GM23338 (cell line): ENCODE data around the gene PDSS2. TPM values are rescaled to one million over a fixed set of nuclear protein-coding genes. Genes with fewer than 3 reads are reported as not detected.

Source experiments
- ATAC-seq: fragments of 200-7000 bp; cut with Tn5 transposase; 3 replicates; pipeline ENCODE4 v1.9.1; 2020
- DNase-seq: peaks from one replicate; pipeline ENCODE4 v3.0.0-alpha.2; 2015; ENCODE audit warnings: low spot score
- H2AFZ ChIP-seq: fragments of 200-600 bp; sonication (generic); 2 replicates; pipeline ENCODE4 v1.8.0; 2016; ENCODE audit warnings: antibody characterized with exemption, mild to moderate bottlenecking, moderate library complexity
- H3F3A ChIP-seq: fragments of 200-600 bp; sonication (generic); replicated peaks from 2 replicates; pipeline ENCODE4 v1.8.0; 2017; ENCODE audit warnings: antibody characterized with exemption, mixed run types, low read depth
- H3K27ac ChIP-seq: fragments of 200-600 bp; sonication (generic); 2 replicates; pipeline ENCODE4 v1.6.1; 2016; ENCODE audit warnings: low read depth
- H3K27me3 ChIP-seq: fragments of 200-600 bp; sonication (generic); 2 replicates; pipeline ENCODE4 v1.8.0; 2016; ENCODE audit warnings: mild to moderate bottlenecking, mixed run types, moderate library complexity; ENCODE audit not compliant: insufficient read depth
- H3K36me3 ChIP-seq: fragments of 200-600 bp; sonication (generic); 2 replicates; pipeline ENCODE4 v1.8.0; 2016; ENCODE audit warnings: mild to moderate bottlenecking; ENCODE audit not compliant: insufficient read depth
- H3K4me1 ChIP-seq: fragments of 200-600 bp; sonication (generic); 2 replicates; pipeline ENCODE4 v1.8.0; 2016; ENCODE audit warnings: mild to moderate bottlenecking, moderate library complexity; ENCODE audit not compliant: insufficient read depth
- H3K4me2 ChIP-seq: fragments of 200-600 bp; sonication (generic); 2 replicates; pipeline ENCODE4 v1.7.1; 2017; ENCODE audit warnings: mixed run types
- H3K4me3 ChIP-seq: fragments of 200-600 bp; sonication (generic); 2 replicates; pipeline ENCODE4 v1.6.1; 2016; ENCODE audit warnings: mixed run types
- H3K79me2 ChIP-seq: fragments of 200-600 bp; sonication (generic); replicated peaks from 2 replicates; pipeline ENCODE4 v1.8.0; 2017; ENCODE audit warnings: mild to moderate bottlenecking; ENCODE audit not compliant: insufficient read depth
- H3K9me2 ChIP-seq: fragments of 200-600 bp; sonication (generic); 2 replicates; pipeline ENCODE4 v1.8.0; 2017; ENCODE audit not compliant: insufficient read depth
- H4K20me1 ChIP-seq: fragments of 200-600 bp; sonication (generic); replicated peaks from 2 replicates; pipeline ENCODE4 v1.8.0; 2017; ENCODE audit warnings: mild to moderate bottlenecking; ENCODE audit not compliant: insufficient read depth
- H3K27ac Mint-ChIP-seq: 2 replicates; pipeline ENCODE4 v1.8.0; 2020; ENCODE audit warnings: inconsistent platforms, mild to moderate bottlenecking, moderate library complexity, mixed read lengths
- H3K27me3 Mint-ChIP-seq: 3 replicates; pipeline ENCODE4 v1.8.0; 2022; ENCODE audit warnings: low read depth, mild to moderate bottlenecking, moderate library complexity, mixed read lengths, inconsistent platforms; ENCODE audit not compliant: insufficient read depth, poor library complexity
- H3K36me3 Mint-ChIP-seq: 3 replicates; pipeline ENCODE4 v1.8.0; 2021; ENCODE audit warnings: low read depth, mild to moderate bottlenecking, inconsistent platforms, moderate library complexity, mixed read lengths
- H3K4me1 Mint-ChIP-seq: 3 replicates; pipeline ENCODE4 v1.8.0; 2020; ENCODE audit warnings: mild to moderate bottlenecking, inconsistent platforms, mixed read lengths
- H3K4me3 Mint-ChIP-seq: 3 replicates; pipeline ENCODE4 v1.8.0; 2021; ENCODE audit warnings: moderate library complexity, mild to moderate bottlenecking, inconsistent platforms, mixed read lengths
- H3K9me3 Mint-ChIP-seq: 3 replicates; pipeline ENCODE4 v1.8.0; 2020; ENCODE audit warnings: moderate library complexity, mild to moderate bottlenecking, inconsistent platforms, mixed read lengths
- CREB1 ChIP-seq: fragments of 250-450 bp; sonication (Bioruptor Pico); IDR thresholded peaks from 2 replicates; pipeline ENCODE4 v1.5.0; 2020; ENCODE audit warnings: low read depth, mild to moderate bottlenecking, moderate library complexity
- ETS1 ChIP-seq: IDR thresholded peaks from 2 replicates; pipeline ENCODE4 v1.6.1; 2016; ENCODE audit warnings: antibody characterized with exemption
- EZH2phosphoT487 ChIP-seq: fragments of 200-600 bp; sonication (generic); IDR thresholded peaks from one replicate; pipeline ENCODE4 v1.8.1; 2018; ENCODE audit warnings: antibody characterized with exemption; ENCODE audit not compliant: unreplicated experiment
- JUNB ChIP-seq: IDR thresholded peaks from one replicate; pipeline ENCODE4 v1.6.1; 2016; ENCODE audit warnings: antibody characterized with exemption; ENCODE audit not compliant: unreplicated experiment
- NANOG ChIP-seq: IDR thresholded peaks from 2 replicates; pipeline ENCODE4 v1.6.1; 2016; ENCODE audit warnings: antibody characterized with exemption, borderline replicate concordance
- POLR2AphosphoS5 ChIP-seq: IDR thresholded peaks from 2 replicates; pipeline ENCODE4 v1.6.1; 2016; ENCODE audit warnings: antibody characterized with exemption, low read depth
- REST ChIP-seq: IDR thresholded peaks from one replicate; pipeline ENCODE4 v1.6.1; 2018; ENCODE audit warnings: antibody characterized with exemption; ENCODE audit not compliant: unreplicated experiment
- ZNF114 ChIP-seq: fragments of 250-450 bp; sonication (Bioruptor Pico); IDR thresholded peaks from 2 replicates; pipeline ENCODE4 v1.5.0; 2020; ENCODE audit warnings: mild to moderate bottlenecking, moderate library complexity
- ZNF331 ChIP-seq: fragments of 250-450 bp; sonication (Bioruptor Pico); IDR thresholded peaks from 2 replicates; pipeline ENCODE4 v1.5.0; 2020; ENCODE audit warnings: low read depth, mild to moderate bottlenecking, moderate library complexity
- polyA plus RNA-seq: library from polyadenylated mRNA; unstranded; fragments of >200 nt; fragmentation: Nextera tagmentation; extraction: Ambion mirVana; gene quantifications from 2 replicates; pipeline ENCODE4 v1.2.1, GENCODE V29; 2016
- total RNA-seq: library from RNA; depleted of rRNA; stranded (reverse); fragments of >200 nt; shearing (Covaris generic); gene quantifications from 2 replicates; pipeline ENCODE4 v1.2.3, GENCODE V29; 2014

The PDSS2 gene
- total and polyA plus RNA-seq, 2 experiments from 2014 or later = 7.3 to 16.7 TPM

- no peak for TF ChIP-seq ETS1
- TF ChIP-seq EZH2phosphoT487 = no peak
- TF ChIP-seq JUNB = no peak
- TF ChIP-seq REST = no peak
- no peak for TF ChIP-seq CREB1 (CRISPR knock-in tag)
- no peak for TF ChIP-seq ZNF331
- no peak for TF ChIP-seq ZNF114 (CRISPR knock-in tag)
- TF ChIP-seq POLR2AphosphoS5 = no peak
- TF ChIP-seq NANOG = no peak
These were observed 330.8 kb downstream of the PDSS2 start (continued) for GRCh38 chr6:107128577-107128976.

GRCh38 chr6:107128175-107128574, 331.2 kb downstream of the PDSS2 start:
- Histone ChIP-seq H3K27ac (no peak overlapping the region), H3K9me2 (no peaks in the 10 kb centered on the region), H4K20me1 (no peaks in the 10 kb centered on the region), H2AFZ (no peak overlapping the region), H3K79me2 (no peaks in the 10 kb centered on the region), H3F3A (no peaks in the 10 kb centered on the region), H3K4me1 (no peaks in the 10 kb centered on the region; the same call in 1 of the 2 replicates), H3K27me3 (no peaks in the 10 kb centered on the region), H3K36me3 (no peaks in the 10 kb centered on the region), H3K4me3 (no peak overlapping the region), H3K4me2 (no peak overlapping the region)
- Mint-ChIP-seq H3K27me3 (peaks cover 3% of the 10 kb centered on the region), H3K4me1 (peaks cover 22% of the 10 kb centered on the region), H3K9me3 (no peaks in the 10 kb centered on the region), H3K4me3 (no peak overlapping the region), H3K27ac (no peak overlapping the region), H3K36me3 (no peaks in the 10 kb centered on the region)
- no peak for ATAC-seq
- TF ChIP-seq ETS1 (no peak), ZNF114 (CRISPR knock-in tag) (no peak), JUNB (no peak)
- no peak for DNase-seq
